Glomerular endothelial cell (primary cell): ENCODE measurements around the gene CNIH2. TPM values are rescaled to one million over a fixed set of nuclear protein-coding genes. Genes with fewer than 3 reads are reported as not detected.
"Not testable (repeated sequence)": the region's sequence is repeated elsewhere in the genome, so short reads cannot be mapped to it uniquely, and the experiment has no call there.

Experiments used
- DNase-seq: peaks from one replicate; pipeline ENCODE4 v3.0.0-alpha.2; 2011; ENCODE audit warnings: low read depth, low spot score; ENCODE audit errors: extremely low read depth
- total RNA-seq: library from RNA; depleted of rRNA; stranded (reverse); fragments of >200 nt; gene quantifications from 2 replicates; pipeline ENCODE4 v1.2.3, GENCODE V29; 2015

The CNIH2 gene
- total RNA-seq, 1 donor from 2014 or later: not detected

GRCh38 chr11:66275984-66276612 is 1.9 kb upstream of the CNIH2 start:
- no peak for DNase-seq

GRCh38 chr11:66276619-66277018 is 1.4 kb upstream of the CNIH2 start:
- not testable (repeated sequence) for DNase-seq

- DNase-seq: not testable (repeated sequence)
Observed at GRCh38 chr11:66277064-66277463, 911 bp upstream of the CNIH2 start.

GRCh38 chr11:66278363-66279091 is 552 bp downstream of the CNIH2 start:
- DNase-seq: no peak

- DNase-seq: no peak
Observed at GRCh38 chr11:66279092-66279734, 1.2 kb downstream of the CNIH2 start.

- no peak for DNase-seq
Observed at GRCh38 chr11:66280428-66280827, 2.5 kb downstream of the CNIH2 start.

- no peak for DNase-seq
Observed at GRCh38 chr11:66281001-66281400, 3.0 kb downstream of the CNIH2 start.

GRCh38 chr11:66281776-66282467 is 3.9 kb downstream of the CNIH2 start:
- DNase-seq: no peak

GRCh38 chr11:66282468-66283455 is 4.8 kb downstream of the CNIH2 start:
- DNase-seq: peak; percentile 67

GRCh38 chr11:66283461-66284105 is 5.6 kb downstream of the CNIH2 start:
- no peak for DNase-seq

- no peak for DNase-seq
Observed at GRCh38 chr11:66284526-66285078, 6.6 kb downstream of the CNIH2 start.

GRCh38 chr11:66285250-66285947 is 7.4 kb downstream of the CNIH2 start:
- no peak for DNase-seq

GRCh38 chr11:66286699-66287098 is 8.7 kb downstream of the CNIH2 start:
- no peak for DNase-seq

- no peak for DNase-seq
Observed at GRCh38 chr11:66287211-66287888, 9.4 kb downstream of the CNIH2 start.

- DNase-seq: no peak
Observed at GRCh38 chr11:66287889-66288670, 10.1 kb downstream of the CNIH2 start.

GRCh38 chr11:66288671-66289547 is 10.9 kb downstream of the CNIH2 start, which contains the start of gene YIF1A:
TSS of gene YIF1A (minus strand) at chr11:66289143. CDS start at chr11:66288985, 158 bp downstream.
- DNase-seq: peak; percentile 93
